ENCODE measurements around the gene CEP131. TPM values are rescaled to one million over a fixed set of nuclear protein-coding genes. Genes with fewer than 3 reads are reported as not detected.
A peak's percentile ranks its signal among the peaks of the same experiment; 100 is the strongest.

Gene CEP131
- total RNA-seq, 1 donor from 2014 or later, result 26.2 TPM

- Histone ChIP-seq H3K27me3 (ENCODE audit: control insufficient read depth, insufficient read depth, low read length) (peaks cover 6% of the 10 kb centered on the region), H3K4me3 (ENCODE audit: low read depth, low read length) (no peak overlapping the region), H3K36me3 (ENCODE audit: control insufficient read depth, insufficient read depth, low read length) (no peaks in the 10 kb centered on the region)
- peak; percentile 81 for TF ChIP-seq CTCF (IDR thresholded peaks at IDR 0.05; ENCODE audit: insufficient read depth, low read length, poor library complexity, severe bottlenecking)
- peak; percentile 29 for DNase-seq (ENCODE audit: low read depth)
Observed at GRCh38 chr17:81142301-81143199, 80.2 kb downstream of the CEP131 start.

GRCh38 chr17:81140695-81141094, 82.1 kb downstream of the CEP131 start:
- DNase-seq (ENCODE audit: low read depth), result no peak
- no peak for TF ChIP-seq CTCF (IDR thresholded peaks at IDR 0.05; ENCODE audit: insufficient read depth, low read length, poor library complexity, severe bottlenecking)
- Histone ChIP-seq H3K27me3 (ENCODE audit: control insufficient read depth, insufficient read depth, low read length) (peaks cover 10% of the 10 kb centered on the region), H3K4me3 (ENCODE audit: low read depth, low read length) (no peak overlapping the region), H3K36me3 (ENCODE audit: control insufficient read depth, insufficient read depth, low read length) (no peaks in the 10 kb centered on the region)

GRCh38 chr17:81140018-81140417, 82.7 kb downstream of the CEP131 start:
- no peak for DNase-seq (ENCODE audit: low read depth)
- no peaks in the 10 kb centered on the region for H3K36me3 ChIP-seq (ENCODE audit: control insufficient read depth, insufficient read depth, low read length)
- peaks cover 13% of the 10 kb centered on the region for H3K27me3 ChIP-seq (ENCODE audit: control insufficient read depth, insufficient read depth, low read length)
- no peak for TF ChIP-seq CTCF (IDR thresholded peaks at IDR 0.05; ENCODE audit: insufficient read depth, low read length, poor library complexity, severe bottlenecking)
- H3K4me3 ChIP-seq (ENCODE audit: low read depth, low read length), result no peak overlapping the region

Other genes with a start within 250 kb of the CEP131 start
- 26.6 and 36.6 TPM in 2 replicates for gene CHMP6, start 231.1 kb downstream of the CEP131 start, total RNA-seq
- 80.3 and 83.4 TPM in 2 replicates for gene BAIAP2, start 187.8 kb downstream of the CEP131 start, total RNA-seq
- gene PVALEF, start 57.5 kb downstream of the CEP131 start, total RNA-seq, result not detected in 2 replicates
- 0.33 and 0.55 TPM in 2 replicates for gene AATK, start 56.7 kb downstream of the CEP131 start, total RNA-seq
- 17.0 and 30.6 TPM in 2 replicates for gene TEPSIN, start 16.1 kb upstream of the CEP131 start, total RNA-seq
- gene NDUFAF8, start 16.4 kb upstream of the CEP131 start, total RNA-seq, result 45.9 and 63.1 TPM in 2 replicates
- gene SLC38A10, start 72.3 kb upstream of the CEP131 start, total RNA-seq, result 100 and 120 TPM in 2 replicates
- gene BAHCC1, start 172.5 kb upstream of the CEP131 start, total RNA-seq, result 6.6 and 15.1 TPM in 2 replicates